Gastrocnemius medialis (tissue), 4 donors: ENCODE data around the gene CTCF. TPM values are rescaled to one million over a fixed set of nuclear protein-coding genes. Genes with fewer than 3 reads are reported as not detected.
"Not testable (repeated sequence)": the region's sequence is repeated elsewhere in the genome, so short reads cannot be mapped to it uniquely, and the experiment has no call there.

Experiments
- ATAC-seq, 2 donors: fragments of 150-250 bp; one replicate each; pipeline ENCODE4 v1.9.1; 2016
- DNase-seq, 2 donors: peaks; one replicate each; pipeline ENCODE4 v3.0.0-alpha.2; 2019
- H3K27ac ChIP-seq, 4 donors: fragments of 200-600 bp; sonication (generic); 1 replicate in 1 of 4; 2 replicates in 3 of 4; pipeline ENCODE4 v1.5.1; 2016 to 2018; ENCODE audit warnings: mild to moderate bottlenecking in 2 of 4, moderate library complexity in 1 of 4
- H3K27me3 ChIP-seq, 3 donors: fragments of 200-600 bp; sonication (generic) in 2 of 3; 1 replicate in 1 of 3; 2 replicates in 2 of 3; pipeline versions ENCODE4 v1.5.1 to v1.6.0; 2016 to 2019; ENCODE audit warnings: mild to moderate bottlenecking in 1 of 3, moderate library complexity in 1 of 3
- H3K36me3 ChIP-seq, 2 donors: fragments of 200-600 bp; sonication (generic) in 1 of 2; one replicate each; pipeline ENCODE4 v1.5.1; 2017 to 2018
- H3K4me1 ChIP-seq, 2 donors: fragments of 200-600 bp; sonication (generic) in 1 of 2; one replicate each; pipeline ENCODE4 v1.5.1; 2016 to 2017; ENCODE audit warnings: mild to moderate bottlenecking in 2 of 2
- H3K4me3 ChIP-seq, 4 donors: fragments of 200-600 bp; sonication (generic) in 3 of 4; 1 replicate in 1 of 4; 2 replicates in 3 of 4; pipeline ENCODE4 v1.5.1; 2016 to 2019; ENCODE audit warnings: mild to moderate bottlenecking in 2 of 4
- H3K9me3 ChIP-seq, 3 donors: fragments of 200-600 bp; sonication (generic) in 2 of 3; 1 replicate in 1 of 3; 2 replicates in 2 of 3; pipeline ENCODE4 v1.5.1; 2016 to 2019
- CTCF ChIP-seq, 5 experiments: fragments of 450-650 bp in 3 of 5; fragments of 200-600 bp in 2 of 5; sonication (generic) in 2 of 5; IDR thresholded peaks in 4 of 5; conservative IDR thresholded peaks in 1 of 5; 1 replicate in 4 of 5; 2 replicates in 1 of 5; pipeline ENCODE4 v1.5.1; 2016 to 2019; ENCODE audit warnings: antibody characterized with exemption in 5 of 5, mild to moderate bottlenecking in 3 of 5, moderate library complexity in 3 of 5
- POLR2A ChIP-seq, 2 donors: fragments of 450-650 bp; IDR thresholded peaks; one replicate each; pipeline ENCODE4 v1.6.1; 2017; ENCODE audit warnings: antibody characterized with exemption in 2 of 2, mild to moderate bottlenecking in 2 of 2, moderate library complexity in 2 of 2
- in situ Hi-C, 4 donors: fragments of 200-750 bp; cut with MboI; loops; one replicate each; pipeline versions ENCODE4 v1.15.0 to v1.8.0; 2017; ENCODE audit warnings: low sequenced_read_pairs in 4 of 4
- intact Hi-C: fragments of 100-400 bp; cut with DNase I; formaldehyde crosslinking; loops from one replicate; pipeline ENCODE4 v1.15.1; 2023; ENCODE audit warnings: low total_unique reads
- total RNA-seq, 4 donors: library from RNA; depleted of rRNA; stranded (reverse); fragments of >200 nt; gene quantifications; one replicate each; pipeline versions ENCODE4 v1.1.0 to v1.2.3, GENCODE V29; 2016

CTCF gene
- 10 to 100 TPM; 25.9 to 35.9 (median 30.3) TPM for total RNA-seq

GRCh38 chr16:67562526-67562917 is at the start of gene CTCF:
Gene CTCF, plus strand, starts transcription at chr16:67562526. Its CDS starts 48,307 bp downstream, at chr16:67610833.
- intact Hi-C loops (loop anchor here (1.0 to 10.0 kb wide), 9 partner anchors 15 to 282 kb away; partner anchors contain the start of genes ACD, ATP6V0D1, C16orf86 and CENPT), in situ Hi-C loops (no loop called here)
- DNase-seq: peak; percentile 79 to 81
- peak; percentile 54 to 91 (median 89) for TF ChIP-seq CTCF (IDR thresholded peaks at IDR 0.05 in 4 of 5, conservative IDR thresholded peaks at IDR 0.05 in 1 of 5)
- no peak for TF ChIP-seq POLR2A (IDR thresholded peaks at IDR 0.05)
- Histone ChIP-seq H3K36me3 (no peaks in the 10 kb centered on the region), H3K4me1 (peaks cover 24 to 35% of the 10 kb centered on the region in 2 donors), H3K27ac (peak within 1 kb of the TSS; percentile 90 to 100 (median 100)), H3K27me3 (no peaks in the 10 kb centered on the region), H3K9me3 (no peaks in the 10 kb centered on the region), H3K4me3 (peak within 1 kb of the TSS; percentile 69 to 97 (median 86))
- ATAC-seq: peak; percentile 67 to 68

GRCh38 chr16:67513892-67514291 is 48.4 kb upstream of the CTCF start:
- DNase-seq, ATAC-seq, H3K27ac ChIP-seq, H3K27me3 ChIP-seq, H3K36me3 ChIP-seq, H3K4me1 ChIP-seq, H3K4me3 ChIP-seq, H3K9me3 ChIP-seq, intact Hi-C loops: not testable (repeated sequence)
- in situ Hi-C loops: loop anchor here in 1 of 4 donors (25.0 kb wide), 1 partner anchor 123 kb away; the partner anchor contains the start of gene CARMIL2

- H3K27ac ChIP-seq: no peak overlapping the region
- in situ Hi-C loops: loop anchor here in 1 of 4 donors (25.0 kb wide), 1 partner anchor 123 kb away; the partner anchor contains the start of gene CARMIL2
These were observed 47.9 kb upstream of the CTCF start for GRCh38 chr16:67514382-67514828.

GRCh38 chr16:67516296-67517154 is 45.8 kb upstream of the CTCF start:
- no peaks in the 10 kb centered on the region for H3K4me1 ChIP-seq
- intact Hi-C loops: no loop called here
- H3K27ac ChIP-seq: no peak overlapping the region
- no peaks in the 10 kb centered on the region for H3K9me3 ChIP-seq
- H3K27me3 ChIP-seq: no peaks in the 10 kb centered on the region
- no peak for DNase-seq
- no peak overlapping the region for H3K4me3 ChIP-seq
- in situ Hi-C loops: loop anchor here in 2 of 4 donors (5.0 to 25.0 kb wide), 2 partner anchors 34 to 121 kb away; partner anchors contain the start of genes AGRP (in 1 of the 2), ATP6V0D1 (in 1 of the 2) and CARMIL2 (in 1 of the 2)
- H3K36me3 ChIP-seq: no peaks in the 10 kb centered on the region
- ATAC-seq: no peak
- no peak for TF ChIP-seq POLR2A (IDR thresholded peaks at IDR 0.05)
- TF ChIP-seq CTCF (IDR thresholded peaks at IDR 0.05 in 4 of 5, conservative IDR thresholded peaks at IDR 0.05 in 1 of 5): no peak

More at GRCh38 chr16:67514382-67514828, 47.9 kb upstream of the CTCF start:
- Histone ChIP-seq H3K4me1 (no peaks in the 10 kb centered on the region), H3K9me3 (no peaks in the 10 kb centered on the region), H3K36me3 (no peaks in the 10 kb centered on the region), H3K27me3 (no peaks in the 10 kb centered on the region), H3K4me3 (no peak overlapping the region)
- DNase-seq (peak; percentile 45 to 71), ATAC-seq (peak; percentile 71 to 80)
- intact Hi-C loops: no loop called here
- TF ChIP-seq CTCF (IDR thresholded peaks at IDR 0.05 in 4 of 5, conservative IDR thresholded peaks at IDR 0.05 in 1 of 5): peak; percentile 49 to 76 (median 62)
- no peak for TF ChIP-seq POLR2A (IDR thresholded peaks at IDR 0.05)

GRCh38 chr16:67517155-67517445 is 45.2 kb upstream of the CTCF start:
- Histone ChIP-seq H3K4me3 (no peak overlapping the region), H3K27me3 (no peaks in the 10 kb centered on the region), H3K36me3 (no peaks in the 10 kb centered on the region), H3K27ac (no peak overlapping the region), H3K4me1 (peaks cover 3 to 4% of the 10 kb centered on the region in 2 donors), H3K9me3 (no peaks in the 10 kb centered on the region)
- ATAC-seq: no peak
- TF ChIP-seq POLR2A (IDR thresholded peaks at IDR 0.05) (no peak), CTCF (IDR thresholded peaks at IDR 0.05 in 4 of 5, conservative IDR thresholded peaks at IDR 0.05 in 1 of 5) (no peak)
- DNase-seq: no peak
- intact Hi-C loops: no loop called here
- in situ Hi-C loops: loop anchor here in 2 of 4 donors (5.0 to 25.0 kb wide), 2 partner anchors 35 to 120 kb away; partner anchors contain the start of genes AGRP (in 1 of the 2), ATP6V0D1 (in 1 of the 2) and CARMIL2 (in 1 of the 2)
